ENCODE results near the gene CBX6.

DNA sequence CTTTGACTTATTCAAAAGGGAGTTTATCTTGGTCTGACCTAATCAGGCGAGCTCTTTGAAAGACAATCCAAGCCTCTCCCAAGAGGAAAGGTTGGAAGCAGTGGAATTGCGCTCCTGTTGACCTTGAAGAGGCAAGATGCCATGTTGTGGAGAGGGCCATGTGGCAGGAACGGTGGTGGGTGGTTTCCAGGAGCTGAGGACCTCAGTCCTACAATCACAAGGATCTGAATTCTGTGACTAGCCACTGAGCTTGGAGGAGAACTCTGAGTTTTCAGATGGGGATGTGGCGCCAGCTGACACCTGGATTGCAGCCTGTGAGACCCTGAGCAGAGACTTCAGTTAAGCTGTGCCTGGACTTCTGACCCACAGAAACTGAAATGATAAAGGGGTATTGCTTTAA is 6.0 kb upstream of the CBX6 start:
- TF ChIP-seq CTCF (IDR thresholded peaks at IDR 0.05), result no peak
- no peak for TF ChIP-seq POLR2A (IDR thresholded peaks at IDR 0.05)
